GM21528 (cell line): ENCODE results near the gene SYCP2L.
"Not testable (repeated sequence)": the region's sequence is repeated elsewhere in the genome, so short reads cannot be mapped to it uniquely, and the experiment has no call there.

Experiments used
- ATAC-seq: cut with Tn5 transposase; IDR thresholded peaks from one replicate; pipeline ENCODE4 v1.9.1; 2021; ENCODE audit warnings: mild to moderate bottlenecking, moderate library complexity; ENCODE audit not compliant: unreplicated experiment, low FRiP score

The SYCP2L gene

DNA sequence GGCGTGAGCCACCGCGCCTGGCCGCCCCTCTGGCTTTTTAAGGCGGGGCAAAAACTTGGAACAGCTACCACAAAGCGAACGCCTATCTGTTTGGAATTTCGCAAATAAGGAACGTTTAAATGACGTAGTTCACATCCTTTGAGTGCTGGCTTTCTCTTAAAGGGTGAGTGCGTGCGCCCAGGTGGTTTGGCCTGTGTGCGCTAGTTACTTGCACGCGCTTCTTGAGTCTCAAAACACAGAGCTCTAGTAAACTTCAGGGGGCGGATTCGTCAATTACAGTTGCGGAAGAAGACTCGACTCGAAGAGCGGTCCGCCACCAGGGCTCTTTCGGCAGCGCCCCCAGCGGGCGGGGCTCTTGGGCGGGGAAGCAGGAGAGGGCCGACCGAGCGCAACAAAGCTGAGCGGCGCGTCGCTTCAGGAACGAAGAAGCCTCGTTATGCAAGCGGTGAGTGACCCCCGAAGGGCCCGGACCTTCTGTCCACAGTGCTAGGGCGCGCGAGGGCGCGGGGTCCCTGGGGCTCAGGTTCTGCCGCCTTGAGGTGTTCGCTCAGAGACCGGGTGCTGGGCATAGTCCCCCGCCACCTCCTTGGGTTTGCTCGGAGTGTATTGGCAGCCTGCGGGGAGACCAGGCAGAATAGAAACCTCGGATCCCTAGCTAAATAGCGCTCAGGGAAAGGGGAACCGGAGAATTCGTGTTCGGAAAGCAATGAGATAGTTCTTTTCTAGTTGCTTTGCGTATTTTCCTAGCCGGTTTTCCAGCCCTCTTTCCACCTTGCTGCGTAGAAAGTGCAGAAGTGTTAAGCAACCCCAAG, at the start of gene SYCP2L:
SYCP2L (plus strand) TSS at position 362 of the 812 bp plus-strand sequence; CDS start at position 437, 75 bp downstream.
- ATAC-seq, result no peak

DNA sequence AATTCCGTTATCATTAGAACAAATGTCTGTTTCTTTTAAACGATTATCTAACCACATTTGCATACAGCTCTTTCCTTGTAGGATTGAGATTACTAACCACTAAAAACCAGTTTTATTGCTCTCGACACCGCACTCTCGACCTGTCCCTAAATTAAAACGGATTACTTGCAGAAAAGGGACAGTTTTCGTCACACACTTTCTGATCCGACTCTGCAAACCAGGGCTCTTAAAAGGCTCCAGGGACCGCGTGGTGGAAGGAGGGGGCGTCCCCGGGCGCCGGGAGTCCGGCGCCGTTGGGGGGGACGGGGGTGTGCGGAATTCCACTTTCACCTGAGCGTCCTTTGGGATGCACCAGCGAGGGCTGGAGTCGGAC, 49.2 kb upstream of the SYCP2L start:
- no peak for ATAC-seq

DNA sequence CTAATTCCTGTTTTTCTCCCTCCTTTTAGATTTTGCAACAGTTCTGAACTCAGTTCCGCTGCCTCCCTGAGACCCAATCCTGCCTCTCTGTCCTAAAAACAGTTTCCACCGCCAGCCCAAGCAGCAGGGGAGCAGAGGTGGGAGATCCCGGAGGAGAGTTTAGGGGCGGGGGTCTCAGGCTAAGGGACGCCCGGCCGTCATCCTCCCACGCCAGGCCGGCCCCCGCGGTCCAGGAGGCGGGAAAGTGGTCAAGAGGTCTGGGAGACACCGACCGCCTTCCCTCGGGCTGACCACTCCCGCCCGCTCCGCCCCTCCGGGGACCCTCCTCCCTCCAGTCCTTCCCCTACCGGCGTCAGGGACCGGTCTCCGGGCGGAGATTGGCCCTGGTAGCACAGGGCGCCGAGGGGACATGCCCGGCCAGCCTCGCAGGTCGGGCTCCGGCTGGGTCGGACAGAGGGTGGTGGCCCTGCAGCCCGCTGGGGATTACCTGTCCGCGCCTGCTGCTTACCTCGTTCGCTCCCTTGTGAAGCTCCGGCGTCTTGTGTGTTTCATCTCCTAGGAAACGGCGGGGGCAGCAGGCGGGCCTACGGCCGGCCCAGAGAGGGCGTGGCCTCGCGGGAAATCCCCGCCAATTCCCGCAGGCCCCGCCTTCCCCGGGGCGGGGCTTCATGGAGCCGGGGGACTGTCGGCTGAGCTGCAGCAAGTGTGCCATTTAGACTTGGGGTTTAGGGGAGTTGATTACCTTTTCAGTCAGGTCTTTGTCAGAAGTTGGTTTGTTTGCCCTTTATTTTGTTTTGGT, 48.7 kb upstream of the SYCP2L start, which contains the start of gene MAK:
MAK (minus strand) TSS at position 545 of the 799 bp plus-strand sequence. CDS start 7,891 bp downstream, outside the sequence.
- peak; percentile 82 for ATAC-seq

DNA sequence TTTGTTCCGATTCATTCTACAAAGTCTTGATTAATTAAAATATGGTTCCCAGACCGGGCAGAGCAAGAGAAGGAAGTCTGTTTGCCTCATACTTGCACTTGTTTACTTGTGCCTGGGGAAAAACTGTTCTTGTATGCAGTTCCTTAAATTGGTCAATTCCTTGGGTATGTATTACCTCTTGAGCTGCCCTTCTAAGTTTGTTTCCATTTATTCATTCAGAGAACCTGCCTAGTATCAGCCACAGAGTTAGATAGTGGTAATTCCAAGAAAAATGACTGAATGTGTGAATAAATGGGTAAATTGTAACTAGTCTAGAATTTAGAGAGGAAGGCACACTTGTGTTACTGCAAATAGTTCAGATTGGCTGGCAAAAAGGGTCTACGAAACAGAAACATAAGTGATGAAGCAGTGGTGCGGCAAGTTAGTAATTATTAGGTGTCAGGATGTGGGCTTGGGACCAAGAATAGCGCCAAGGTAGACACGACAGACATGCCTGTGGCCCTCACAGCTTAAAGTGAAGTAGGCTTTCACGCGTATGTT, 48.0 kb upstream of the SYCP2L start:
- ATAC-seq, result peak; percentile 73

DNA sequence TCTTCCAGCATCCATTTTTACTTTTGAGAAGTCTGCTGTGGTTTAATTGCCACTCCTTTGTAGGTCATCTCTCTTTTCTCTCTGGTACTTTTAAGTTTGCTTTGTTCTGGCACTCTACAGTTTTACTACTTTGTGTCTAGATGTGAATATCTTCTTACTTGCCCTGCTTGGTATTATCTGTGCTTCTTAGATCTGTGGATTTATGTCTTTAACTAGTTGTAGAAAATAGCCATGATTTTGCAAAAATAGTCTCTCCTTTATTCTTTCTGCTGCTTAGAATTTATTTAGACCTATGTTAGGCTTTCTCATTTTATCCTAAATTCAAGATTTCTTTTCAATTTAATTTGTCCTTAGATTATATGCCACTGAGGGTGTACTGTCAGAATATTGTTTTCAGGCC, 43.3 kb upstream of the SYCP2L start:
- ATAC-seq, result no peak

DNA sequence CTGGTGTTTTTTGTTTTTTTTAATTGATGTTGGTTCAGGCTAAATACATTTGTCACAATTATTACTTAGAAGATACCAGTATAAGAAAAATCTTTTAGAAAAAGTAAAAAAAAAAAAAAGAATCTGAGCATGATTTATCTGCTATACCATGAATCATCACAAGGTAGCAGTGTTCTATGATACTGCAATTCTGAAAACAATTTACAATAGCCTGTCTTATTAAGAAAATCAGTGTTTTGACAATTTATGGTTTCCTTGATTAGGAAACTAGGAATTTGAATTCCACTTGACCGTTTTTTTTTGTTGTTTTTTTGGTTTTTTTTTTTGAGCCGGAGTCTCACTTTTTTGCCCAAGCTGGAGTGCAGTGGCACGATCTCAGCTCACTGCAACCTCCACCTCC, 39.2 kb upstream of the SYCP2L start:
- ATAC-seq, result no peak

DNA sequence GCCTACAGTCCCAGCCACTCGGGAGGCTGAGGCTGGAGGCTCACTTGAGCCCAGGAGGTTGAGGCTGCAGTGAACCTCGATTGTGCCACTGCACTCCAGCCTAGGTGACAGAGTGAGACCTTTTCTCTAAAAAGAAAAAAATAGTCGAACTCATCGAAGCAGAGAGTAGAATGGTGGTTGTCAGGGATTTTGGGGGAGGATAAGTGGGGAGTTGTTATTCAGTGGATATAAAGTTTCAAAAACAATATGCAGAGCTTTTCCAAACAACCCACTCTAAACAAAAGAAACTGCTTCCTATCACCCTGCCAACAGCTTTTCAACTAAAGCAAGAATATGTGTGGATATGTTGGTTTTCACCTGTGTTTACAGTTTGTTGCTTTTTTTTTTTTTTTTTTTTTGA, 37.0 kb upstream of the SYCP2L start:
- no peak for ATAC-seq

DNA sequence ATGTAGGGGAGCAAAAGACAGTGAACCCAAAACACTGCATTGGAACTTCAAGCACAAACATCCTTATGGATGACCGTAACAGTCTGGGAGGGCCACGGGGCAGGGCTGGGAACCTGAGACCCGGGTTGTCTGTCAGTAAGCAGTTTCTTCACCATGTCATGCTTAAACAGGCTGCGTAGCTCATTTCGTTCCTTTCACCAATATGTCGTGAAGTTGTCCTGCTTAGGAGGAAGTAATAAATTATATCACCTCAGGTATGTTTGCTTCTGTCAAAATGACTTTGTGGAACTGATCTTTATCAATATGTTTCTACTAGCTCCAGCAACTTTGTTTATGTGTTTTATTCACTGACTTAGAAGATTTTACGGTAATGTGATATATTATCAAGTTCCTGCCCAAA, 36.1 kb upstream of the SYCP2L start:
- ATAC-seq, result no peak

DNA sequence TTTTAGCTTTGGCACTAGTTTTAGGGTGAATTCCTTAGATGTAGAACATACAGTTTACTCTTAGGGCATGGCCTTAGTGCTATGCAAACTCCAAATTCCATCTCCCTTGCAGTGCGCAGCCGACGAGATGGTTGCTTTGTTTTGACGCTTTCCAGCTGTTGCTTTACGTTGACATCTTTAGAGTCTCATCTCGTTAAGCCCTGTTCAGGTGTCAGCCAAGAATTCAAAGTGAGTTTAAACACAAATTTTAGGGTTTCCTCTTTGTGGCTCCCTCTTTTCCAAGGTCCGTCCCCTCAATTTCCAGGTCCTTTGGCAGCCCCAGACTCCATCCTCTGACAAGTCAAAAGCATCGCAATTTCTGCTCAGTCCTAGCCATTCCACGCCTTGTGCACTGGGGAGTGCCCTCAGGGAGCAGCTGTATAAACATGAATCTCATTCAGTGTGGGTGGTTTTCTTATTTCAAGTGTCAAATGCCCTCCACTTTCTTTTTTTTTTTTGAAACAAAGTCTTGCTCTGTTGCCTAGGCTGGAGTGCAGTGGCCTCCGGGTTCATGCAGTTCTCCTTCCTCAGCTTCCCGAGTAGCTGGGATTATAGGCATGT, 34.4 kb upstream of the SYCP2L start:
- no peak for ATAC-seq

DNA sequence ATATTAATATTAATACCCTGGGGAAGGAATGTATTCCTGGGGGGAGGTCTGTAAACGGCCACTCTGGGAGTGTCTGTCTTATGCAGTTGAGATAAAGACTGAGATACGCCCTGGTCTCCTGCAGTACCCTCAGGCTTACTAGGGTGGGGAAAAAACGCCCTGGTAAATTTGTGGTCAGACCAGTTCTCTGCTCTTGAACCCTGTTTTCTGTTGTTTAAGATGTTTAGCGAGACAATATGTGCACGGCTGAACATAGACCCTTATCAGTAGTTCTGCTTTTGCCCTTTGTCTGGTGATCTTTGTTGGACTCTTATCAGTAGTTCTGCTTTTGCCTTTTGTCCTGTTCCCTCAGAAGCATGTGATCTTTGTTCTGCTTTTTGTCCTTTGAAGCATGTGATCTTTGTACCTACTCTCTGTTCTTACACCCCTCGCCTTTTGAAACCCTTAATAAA, 33.0 kb upstream of the SYCP2L start:
- ATAC-seq, result not testable (repeated sequence)

DNA sequence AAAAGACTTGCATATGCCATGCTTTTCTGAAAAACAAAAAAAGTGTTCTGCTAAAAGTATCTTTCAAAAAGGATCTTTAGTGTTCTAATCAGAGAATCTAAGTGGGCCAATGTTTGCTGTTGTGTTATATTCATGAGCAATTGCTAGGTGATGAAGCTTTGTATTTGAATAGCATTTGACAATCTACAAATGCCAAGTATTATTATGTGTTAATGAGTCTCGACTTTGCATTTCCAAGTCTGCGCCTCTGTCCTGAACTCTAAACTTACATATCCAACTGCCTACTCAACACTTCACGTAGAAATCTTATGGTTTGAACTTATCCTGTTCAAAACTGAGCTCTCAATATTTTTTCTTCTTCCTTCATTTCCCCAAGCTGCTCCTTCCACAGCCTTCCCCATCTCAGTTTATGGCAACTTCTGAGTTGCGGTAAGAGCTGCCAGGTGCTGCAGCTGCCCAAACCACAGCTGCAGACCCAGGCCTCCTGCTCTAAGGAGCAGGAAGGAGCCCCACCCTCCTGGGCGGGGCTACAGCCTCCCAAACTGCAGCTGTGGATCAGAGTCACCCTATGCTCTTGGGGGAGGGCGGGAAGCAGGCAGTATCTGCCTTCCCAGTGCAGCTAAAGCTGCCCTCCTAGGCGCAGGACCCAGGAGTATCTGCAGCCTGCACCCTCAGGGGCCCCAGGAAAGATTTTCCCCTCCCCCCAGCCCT, 31.8 kb upstream of the SYCP2L start:
- ATAC-seq, result no peak

DNA sequence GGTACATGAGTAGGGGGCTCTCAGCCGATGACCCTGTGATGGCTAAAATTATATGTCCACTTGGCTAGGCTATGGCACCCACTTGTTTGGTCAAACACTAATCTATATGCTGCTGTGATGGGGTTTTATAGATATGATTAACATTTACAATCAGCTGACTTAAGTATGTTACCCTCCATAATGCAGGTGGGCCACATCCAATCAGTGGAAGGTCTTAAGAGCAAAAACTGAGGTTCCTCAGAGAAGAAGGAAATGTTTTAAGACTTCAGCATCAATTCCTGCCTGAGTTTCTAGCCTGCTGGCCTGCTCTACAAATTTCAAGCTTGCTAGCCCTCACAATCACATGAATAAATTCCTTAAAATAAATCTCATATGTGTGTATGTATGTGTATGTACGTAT, 29.6 kb upstream of the SYCP2L start:
- ATAC-seq, result no peak

DNA sequence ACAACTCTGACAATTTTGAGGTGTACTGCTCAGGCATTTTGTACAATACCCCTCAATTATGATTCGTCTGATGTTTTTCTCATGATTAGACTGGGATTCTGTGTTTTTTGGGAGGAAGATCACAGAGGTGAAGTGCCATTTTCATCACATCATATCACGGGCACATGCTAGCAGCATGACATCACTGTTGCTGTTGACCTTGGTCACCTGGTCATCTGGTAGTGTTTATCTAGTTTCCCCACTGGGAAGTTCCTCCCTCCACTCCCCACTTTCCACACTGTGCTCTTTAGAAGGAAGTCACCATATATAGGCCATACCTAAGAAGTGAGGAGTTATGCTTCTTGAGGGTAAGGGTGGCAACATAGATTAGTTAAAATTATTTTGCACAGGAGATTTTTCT, 25.8 kb upstream of the SYCP2L start:
- no peak for ATAC-seq

DNA sequence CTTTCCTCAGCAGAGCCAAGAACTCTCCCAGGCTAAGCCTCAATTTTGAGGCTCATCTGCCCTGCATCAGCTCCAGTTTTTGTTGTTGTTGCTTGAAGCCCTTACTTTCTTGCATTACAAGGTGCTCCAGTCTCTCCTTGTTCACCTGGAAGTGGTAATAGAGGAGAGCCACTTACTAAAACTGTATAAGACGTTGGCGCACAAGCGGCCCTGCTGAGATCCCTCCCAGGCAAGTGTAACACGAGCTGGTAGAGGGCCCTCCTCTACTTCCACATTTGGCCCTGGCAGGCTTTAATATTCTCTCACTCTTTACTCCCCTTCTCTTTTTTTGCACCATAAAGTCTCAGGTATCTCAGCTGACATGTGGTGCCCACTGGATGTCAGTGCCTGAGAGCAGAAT, 24.5 kb upstream of the SYCP2L start:
- ATAC-seq, result no peak

DNA sequence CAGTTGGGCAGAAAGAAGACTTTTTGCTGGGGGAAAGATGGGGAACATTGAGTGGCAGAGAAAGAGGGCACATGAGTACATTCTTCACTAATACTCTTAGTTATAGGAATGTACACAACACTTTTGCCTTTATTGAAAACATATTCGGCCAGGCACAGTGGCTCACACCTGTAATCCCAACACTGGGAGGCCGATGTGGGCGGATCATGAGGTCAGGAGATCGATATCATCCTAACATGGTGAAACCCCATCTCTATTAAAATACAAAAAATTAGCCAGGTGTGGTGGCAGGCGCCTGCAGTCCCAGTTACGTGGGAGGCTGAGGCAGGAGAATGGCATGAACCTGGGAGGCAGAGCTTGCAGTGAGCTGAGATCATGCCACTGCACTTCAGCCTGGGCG, 23.8 kb upstream of the SYCP2L start:
- not testable (repeated sequence) for ATAC-seq

DNA sequence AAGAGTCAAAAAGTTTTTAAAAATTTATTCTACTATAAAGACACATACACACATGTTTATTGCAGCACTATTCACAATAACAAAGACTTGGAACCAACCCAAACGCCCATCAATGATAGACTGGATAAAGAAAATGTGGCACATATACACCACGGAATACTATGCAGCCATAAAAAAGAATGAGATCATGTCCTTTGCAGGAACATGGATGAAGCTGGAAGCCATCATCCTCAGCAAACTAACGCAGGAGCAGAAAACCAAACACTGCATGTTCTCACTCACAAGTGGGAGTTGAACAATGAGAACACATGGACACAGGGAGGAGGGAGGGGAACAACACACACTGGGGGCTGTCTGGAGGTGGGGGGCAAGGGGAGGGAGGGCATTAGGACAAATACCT, 20.1 kb upstream of the SYCP2L start:
- ATAC-seq, result not testable (repeated sequence)

DNA sequence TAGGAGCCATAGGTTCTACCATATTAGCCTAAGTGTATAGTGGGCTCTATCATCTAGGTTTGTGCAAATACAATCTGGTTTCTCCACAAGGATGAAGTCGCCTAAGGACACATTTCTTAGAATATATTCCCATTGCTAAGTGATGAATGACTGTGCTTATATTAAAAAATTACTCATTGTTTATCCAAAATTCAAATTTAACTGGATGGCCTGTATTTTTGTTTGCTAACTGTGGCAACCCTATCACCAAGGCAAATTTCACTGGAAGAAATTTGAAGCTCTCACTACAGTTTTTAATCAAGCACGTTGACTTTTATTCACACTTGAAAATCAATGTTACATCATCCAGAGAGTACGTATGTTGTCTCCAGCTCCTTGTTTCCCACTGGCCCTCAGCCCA, 18.9 kb upstream of the SYCP2L start:
- ATAC-seq, result no peak

DNA sequence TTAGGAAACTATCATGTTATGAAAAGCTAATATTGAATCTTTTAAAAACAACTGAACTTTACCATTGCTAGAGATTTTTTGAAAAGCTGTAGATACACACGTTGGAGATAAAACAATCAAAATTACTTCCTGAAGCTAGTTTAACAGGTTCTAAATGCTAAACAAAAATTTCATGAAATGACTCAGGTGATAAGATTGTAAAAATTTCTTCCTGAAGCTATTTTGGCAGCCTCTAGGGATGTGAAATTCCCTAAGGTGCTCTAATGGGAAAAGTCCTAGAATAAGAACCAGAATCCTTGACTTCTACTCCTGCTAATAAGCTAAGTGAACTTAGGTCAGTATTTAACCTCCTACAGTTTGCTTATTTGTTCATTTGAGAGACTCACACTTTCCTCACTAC, 13.5 kb upstream of the SYCP2L start:
- ATAC-seq, result no peak

DNA sequence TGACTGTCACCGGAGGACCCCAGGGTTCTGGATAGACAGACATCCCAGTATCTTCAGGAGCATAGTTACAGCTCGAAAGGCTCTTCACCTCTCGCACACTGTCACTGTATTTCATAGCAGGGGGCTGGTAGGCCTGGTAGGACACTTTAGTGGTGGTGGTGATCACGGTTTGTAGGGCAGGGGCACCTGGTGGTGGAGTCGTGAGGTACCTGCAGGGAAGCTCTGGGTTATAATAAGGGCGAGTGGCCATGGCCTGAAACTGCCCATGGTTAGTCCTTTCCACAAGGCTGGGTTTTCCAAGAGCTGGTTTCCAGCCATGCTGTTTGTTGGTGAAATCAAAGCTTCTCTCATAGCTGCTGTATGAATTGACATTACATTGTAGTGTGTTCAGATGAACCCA, 12.6 kb upstream of the SYCP2L start:
- no peak for ATAC-seq

DNA sequence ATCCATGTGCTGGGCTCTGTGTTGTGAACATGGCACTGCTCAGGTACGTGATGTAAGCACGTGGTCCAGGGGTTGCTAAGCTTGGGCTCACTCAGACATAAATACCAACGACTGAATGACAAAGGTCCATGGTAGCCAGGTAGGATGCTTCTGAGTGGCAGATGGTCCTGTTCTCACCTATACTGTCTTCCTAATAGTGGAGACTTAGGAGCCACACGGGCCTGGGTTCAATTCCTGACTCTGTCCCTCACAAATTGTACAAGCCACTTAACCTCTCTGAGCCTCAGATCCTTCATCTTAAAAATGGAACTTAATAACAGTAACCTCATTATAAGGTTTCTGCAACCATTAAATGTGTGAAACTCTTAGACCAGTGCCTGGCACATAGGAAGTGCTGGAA, 11.8 kb upstream of the SYCP2L start:
- no peak for ATAC-seq
